Measurements from ENCODE around the gene CLDN9.

GRCh38 chr16:2966808-2967191 lies 45.9 kb upstream of the CLDN9 start:
- TF ChIP-seq CTCF (IDR thresholded peaks at IDR 0.05; ENCODE audit: insufficient read depth, low read depth, low read length) (no peak), EZH2 (IDR thresholded peaks at IDR 0.05; ENCODE audit: insufficient read depth, low read length) (peak; percentile 97)

Measured in astrocyte (in vitro differentiated cells and primary cell).